Measurements from ENCODE around the gene TMEM81.

- TF ChIP-seq CTCF (IDR thresholded peaks at IDR 0.05; ENCODE audit: borderline replicate concordance, extremely low read depth, low read length, poor library complexity, severe bottlenecking) (no peak), EZH2 (IDR thresholded peaks at IDR 0.05; ENCODE audit: borderline replicate concordance, low read depth, low read length, severe bottlenecking) (no peak)
Measured at GRCh38 chr1:205109711-205110110, 25.5 kb upstream of the TMEM81 start.
